ENCODE measurements around the gene MFN2. TPM values are rescaled to one million over a fixed set of nuclear protein-coding genes. Genes with fewer than 3 reads are reported as not detected.

MFN2 gene
- total RNA-seq, 1 donor from 2014 or later: 37.6 TPM

DNA sequence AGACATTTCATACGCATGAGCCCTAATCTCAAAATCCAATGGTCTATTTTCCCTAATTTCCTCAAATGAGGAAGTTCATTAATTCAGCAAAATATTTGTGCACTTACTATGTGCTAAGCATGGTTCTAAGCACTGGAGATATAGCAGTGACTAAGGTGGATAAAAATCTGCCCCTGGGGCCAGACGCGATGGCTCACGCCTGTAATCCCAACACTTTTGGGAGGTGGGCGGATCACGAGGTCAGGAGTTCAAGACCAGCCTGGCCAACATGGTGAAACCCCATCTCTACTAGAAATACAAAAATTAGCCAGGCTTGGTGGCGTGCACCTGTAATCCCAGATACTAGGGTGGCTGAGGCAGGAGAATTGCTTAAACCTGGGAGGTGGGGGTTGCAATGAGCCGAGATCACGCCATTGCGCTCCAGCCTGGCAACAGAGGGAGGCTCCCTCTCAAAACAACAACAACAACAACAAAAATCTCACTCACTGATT is 34.8 kb downstream of the MFN2 start:
- Histone ChIP-seq H3K27ac (ENCODE audit: low read depth, low read length) (peak overlapping the region; percentile 23), H3K9me3 (ENCODE audit: control insufficient read depth in 3 of 3, low read length in 3 of 3) (no peaks in the 10 kb centered on the region), H3K4me1 (ENCODE audit: control insufficient read depth in 3 of 3, insufficient read depth in 3 of 3, low read length in 3 of 3) (peaks cover 20 to 26% (median 22%) of the 10 kb centered on the region in 3 donors), H3K9ac (ENCODE audit: low read depth in 1 of 3, low read length in 3 of 3) (peak overlapping the region in 1 of 3 donors; percentile 35), H3K36me3 (ENCODE audit: control insufficient read depth in 3 of 3, insufficient read depth in 3 of 3, low read length in 3 of 3) (peaks cover 27 to 30% (median 28%) of the 10 kb centered on the region in 3 donors), H3K4me3 (ENCODE audit: low read length in 3 of 3) (no peak overlapping the region), H3K27me3 (ENCODE audit: control insufficient read depth in 3 of 3, insufficient read depth in 3 of 3, low read length in 3 of 3) (no peaks in the 10 kb centered on the region)

DNA sequence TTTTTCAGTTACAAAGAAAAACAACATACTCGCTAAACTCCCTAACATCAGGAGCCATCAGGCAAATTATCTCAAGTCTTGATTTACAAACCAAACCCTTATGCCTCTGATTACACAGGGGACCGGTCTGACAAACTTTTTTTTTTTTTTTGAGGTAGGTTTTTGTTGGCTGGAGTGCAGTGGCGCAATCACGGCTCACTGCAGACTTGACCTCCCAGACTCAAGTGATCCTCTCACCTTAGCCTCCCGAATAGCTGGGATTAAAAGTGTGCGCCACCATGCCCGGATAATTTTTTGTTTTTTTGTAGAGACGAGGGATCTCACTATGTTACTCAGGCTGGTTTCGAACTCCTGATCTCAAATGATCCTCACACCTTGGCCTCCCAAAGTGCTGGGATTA is 35.3 kb downstream of the MFN2 start:
- H3K9ac ChIP-seq (ENCODE audit: low read depth in 1 of 3, low read length in 3 of 3): no peak overlapping the region
- H3K27me3 ChIP-seq (ENCODE audit: control insufficient read depth in 3 of 3, insufficient read depth in 3 of 3, low read length in 3 of 3): no peaks in the 10 kb centered on the region
- H3K4me3 ChIP-seq (ENCODE audit: low read length in 3 of 3): no peak overlapping the region
- no peaks in the 10 kb centered on the region for H3K9me3 ChIP-seq (ENCODE audit: control insufficient read depth in 3 of 3, low read length in 3 of 3)
- peak overlapping the region; percentile 23 for H3K27ac ChIP-seq (ENCODE audit: low read depth, low read length)
- peaks cover 23 to 29% (median 27%) of the 10 kb centered on the region in 3 donors for H3K4me1 ChIP-seq (ENCODE audit: control insufficient read depth in 3 of 3, insufficient read depth in 3 of 3, low read length in 3 of 3)
- peaks cover 22 to 25% (median 23%) of the 10 kb centered on the region in 3 donors for H3K36me3 ChIP-seq (ENCODE audit: control insufficient read depth in 3 of 3, insufficient read depth in 3 of 3, low read length in 3 of 3)

DNA sequence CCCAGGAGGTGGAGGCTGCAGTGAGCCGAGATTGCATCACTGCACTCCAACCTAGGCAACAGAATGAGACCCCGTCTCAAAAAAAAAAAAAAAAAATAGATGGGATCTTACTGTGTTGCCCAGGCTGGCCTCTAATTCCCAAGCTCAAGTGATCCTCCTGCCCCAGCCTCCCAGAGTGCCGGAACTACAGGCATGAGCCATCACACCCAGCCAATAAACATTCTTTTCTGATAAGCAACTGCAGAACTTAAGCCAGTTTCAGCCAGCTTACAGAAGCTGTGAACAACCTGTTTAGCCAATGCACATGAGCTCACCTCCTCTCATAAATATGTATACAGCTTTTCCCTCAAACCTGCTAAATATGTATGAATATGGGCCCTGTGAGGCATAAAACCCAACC is 35.9 kb downstream of the MFN2 start:
- peaks cover 23 to 29% (median 28%) of the 10 kb centered on the region in 3 donors for H3K4me1 ChIP-seq (ENCODE audit: control insufficient read depth in 3 of 3, insufficient read depth in 3 of 3, low read length in 3 of 3)

DNA sequence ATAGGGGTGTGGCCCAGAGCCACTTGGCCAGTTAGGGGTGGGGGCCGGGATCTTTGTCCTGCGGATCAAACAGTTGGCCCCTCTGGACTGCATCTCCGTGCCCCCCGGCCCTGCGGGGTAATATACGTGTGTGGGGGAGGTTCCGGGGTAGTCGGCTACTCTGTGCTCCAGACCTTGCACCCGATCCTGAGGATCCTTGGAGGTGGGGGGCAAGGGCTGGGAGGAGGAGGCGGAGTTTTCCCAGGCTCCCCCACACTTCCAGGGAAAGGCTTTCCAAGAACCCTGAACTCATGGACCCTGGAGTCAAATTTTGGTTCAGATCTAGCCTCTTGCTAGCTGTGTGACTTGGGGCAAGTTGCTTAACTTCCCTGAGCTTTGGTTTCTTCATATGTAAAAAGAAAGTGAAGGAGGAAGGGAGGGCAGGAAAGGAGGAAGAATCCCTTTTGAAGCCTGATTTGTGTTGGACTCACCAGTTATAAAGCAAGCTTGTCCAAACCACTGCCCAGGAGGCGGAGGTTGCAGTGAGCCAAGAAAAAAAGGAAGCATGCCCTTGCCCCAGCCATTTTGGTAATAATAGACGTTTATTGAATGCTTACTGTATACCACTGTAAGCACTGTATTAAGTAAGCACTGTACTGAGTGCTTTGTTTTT is 39.7 kb downstream of the MFN2 start:
- H3K4me3 ChIP-seq (ENCODE audit: low read length in 3 of 3): peak overlapping the region; percentile 79 to 92 (median 90)
- peak overlapping the region; percentile 84 to 95 (median 95) for H3K9ac ChIP-seq (ENCODE audit: low read depth in 1 of 3, low read length in 3 of 3)
- peaks cover 13 to 21% (median 14%) of the 10 kb centered on the region in 3 donors for H3K36me3 ChIP-seq (ENCODE audit: control insufficient read depth in 3 of 3, insufficient read depth in 3 of 3, low read length in 3 of 3)
- peak overlapping the region; percentile 75 for H3K27ac ChIP-seq (ENCODE audit: low read depth, low read length)
- H3K4me1 ChIP-seq (ENCODE audit: control insufficient read depth in 3 of 3, insufficient read depth in 3 of 3, low read length in 3 of 3): peaks cover 6 to 11% (median 8%) of the 10 kb centered on the region in 3 donors
- H3K9me3 ChIP-seq (ENCODE audit: control insufficient read depth in 3 of 3, low read length in 3 of 3): no peaks in the 10 kb centered on the region
- H3K27me3 ChIP-seq (ENCODE audit: control insufficient read depth in 3 of 3, insufficient read depth in 3 of 3, low read length in 3 of 3): no peaks in the 10 kb centered on the region

More for the DNA sequence above, 35.9 kb downstream of the MFN2 start:
- Histone ChIP-seq H3K9me3 (ENCODE audit: control insufficient read depth in 3 of 3, low read length in 3 of 3) (no peaks in the 10 kb centered on the region), H3K4me3 (ENCODE audit: low read length in 3 of 3) (no peak overlapping the region), H3K27me3 (ENCODE audit: control insufficient read depth in 3 of 3, insufficient read depth in 3 of 3, low read length in 3 of 3) (no peaks in the 10 kb centered on the region), H3K9ac (ENCODE audit: low read depth in 1 of 3, low read length in 3 of 3) (no peak overlapping the region), H3K27ac (ENCODE audit: low read depth, low read length) (no peak overlapping the region), H3K36me3 (ENCODE audit: control insufficient read depth in 3 of 3, insufficient read depth in 3 of 3, low read length in 3 of 3) (peaks cover 16 to 18% (median 16%) of the 10 kb centered on the region in 3 donors)

DNA sequence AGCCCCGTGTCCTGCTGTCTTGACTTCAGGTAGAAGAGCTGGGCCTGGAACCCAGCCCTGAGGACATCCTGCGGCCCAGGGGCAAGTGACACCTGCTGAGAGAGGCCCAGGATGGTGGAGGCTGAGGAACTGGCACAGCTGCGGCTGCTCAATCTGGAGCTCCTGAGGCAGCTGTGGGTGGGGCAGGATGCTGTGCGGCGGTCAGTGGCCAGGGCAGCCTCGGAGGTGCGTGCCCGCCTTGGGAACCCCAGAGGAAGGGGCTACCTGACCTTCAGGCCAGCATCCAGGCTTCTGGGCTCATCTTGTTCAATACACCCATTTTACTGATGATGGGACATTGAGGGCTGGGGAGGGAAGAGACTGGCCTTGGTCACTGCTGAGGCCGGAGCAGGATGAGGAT is 41.4 kb downstream of the MFN2 start:
- Histone ChIP-seq H3K36me3 (ENCODE audit: control insufficient read depth in 3 of 3, insufficient read depth in 3 of 3, low read length in 3 of 3) (peaks cover 20 to 34% (median 22%) of the 10 kb centered on the region in 3 donors), H3K9ac (ENCODE audit: low read depth in 1 of 3, low read length in 3 of 3) (no peak overlapping the region), H3K27ac (ENCODE audit: low read depth, low read length) (no peak overlapping the region), H3K9me3 (ENCODE audit: control insufficient read depth in 3 of 3, low read length in 3 of 3) (no peaks in the 10 kb centered on the region), H3K4me3 (ENCODE audit: low read length in 3 of 3) (no peak overlapping the region), H3K27me3 (ENCODE audit: control insufficient read depth in 3 of 3, insufficient read depth in 3 of 3, low read length in 3 of 3) (no peaks in the 10 kb centered on the region), H3K4me1 (ENCODE audit: control insufficient read depth in 3 of 3, insufficient read depth in 3 of 3, low read length in 3 of 3) (peaks cover 6 to 11% (median 8%) of the 10 kb centered on the region in 3 donors)

DNA sequence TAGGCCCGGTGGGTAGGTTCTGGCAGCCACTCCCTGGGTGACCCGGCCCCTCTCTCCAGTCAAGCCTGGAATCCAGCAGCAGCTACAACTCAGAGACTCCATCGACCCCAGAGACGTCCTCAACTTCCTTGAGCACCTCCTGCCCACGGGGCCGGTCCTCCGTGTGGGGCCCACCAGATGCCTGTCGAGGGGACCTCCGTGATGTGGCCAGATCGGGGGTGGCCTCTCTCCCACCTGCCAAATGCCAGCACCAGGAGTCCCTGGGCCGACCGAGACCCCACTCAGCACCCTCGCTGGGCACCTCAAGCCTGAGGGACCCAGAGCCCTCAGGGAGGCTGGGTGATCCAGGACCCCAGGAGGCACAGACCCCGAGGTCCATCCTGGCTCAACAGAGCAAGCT is 41.8 kb downstream of the MFN2 start:
- Histone ChIP-seq H3K27me3 (ENCODE audit: control insufficient read depth in 3 of 3, insufficient read depth in 3 of 3, low read length in 3 of 3) (no peaks in the 10 kb centered on the region), H3K4me1 (ENCODE audit: control insufficient read depth in 3 of 3, insufficient read depth in 3 of 3, low read length in 3 of 3) (peaks cover 6 to 11% (median 8%) of the 10 kb centered on the region in 3 donors), H3K9me3 (ENCODE audit: control insufficient read depth in 3 of 3, low read length in 3 of 3) (no peaks in the 10 kb centered on the region), H3K27ac (ENCODE audit: low read depth, low read length) (no peak overlapping the region), H3K4me3 (ENCODE audit: low read length in 3 of 3) (no peak overlapping the region), H3K36me3 (ENCODE audit: control insufficient read depth in 3 of 3, insufficient read depth in 3 of 3, low read length in 3 of 3) (peaks cover 21 to 36% (median 27%) of the 10 kb centered on the region in 3 donors), H3K9ac (ENCODE audit: low read depth in 1 of 3, low read length in 3 of 3) (no peak overlapping the region)

DNA sequence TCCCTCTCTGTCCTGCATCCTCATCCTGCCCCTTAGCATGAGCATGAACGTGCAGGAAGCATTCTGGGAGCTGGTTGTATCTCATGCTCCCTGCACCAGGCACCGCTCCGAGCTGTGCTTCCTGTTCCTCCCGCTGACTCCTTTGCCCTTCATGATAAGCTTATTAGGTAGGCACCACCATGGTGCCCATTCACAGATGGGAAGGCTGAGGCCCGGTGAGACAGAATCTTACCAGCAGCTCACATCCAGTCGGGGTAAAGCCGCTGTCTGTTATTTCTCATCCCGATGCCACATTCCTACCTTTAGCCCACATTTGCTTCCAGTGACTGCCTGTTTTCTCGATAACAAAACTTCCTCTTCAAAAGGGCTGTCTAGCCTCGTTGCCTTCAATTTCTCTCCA is 46.3 kb downstream of the MFN2 start:
- Histone ChIP-seq H3K9me3 (ENCODE audit: control insufficient read depth in 3 of 3, low read length in 3 of 3) (no peaks in the 10 kb centered on the region), H3K27ac (ENCODE audit: low read depth, low read length) (no peak overlapping the region), H3K4me1 (ENCODE audit: control insufficient read depth in 3 of 3, insufficient read depth in 3 of 3, low read length in 3 of 3) (no peaks in the 10 kb centered on the region), H3K27me3 (ENCODE audit: control insufficient read depth in 3 of 3, insufficient read depth in 3 of 3, low read length in 3 of 3) (no peaks in the 10 kb centered on the region), H3K36me3 (ENCODE audit: control insufficient read depth in 3 of 3, insufficient read depth in 3 of 3, low read length in 3 of 3) (peaks cover 39 to 52% (median 41%) of the 10 kb centered on the region in 3 donors), H3K4me3 (ENCODE audit: low read length in 3 of 3) (no peak overlapping the region), H3K9ac (ENCODE audit: low read depth in 1 of 3, low read length in 3 of 3) (no peak overlapping the region)

DNA sequence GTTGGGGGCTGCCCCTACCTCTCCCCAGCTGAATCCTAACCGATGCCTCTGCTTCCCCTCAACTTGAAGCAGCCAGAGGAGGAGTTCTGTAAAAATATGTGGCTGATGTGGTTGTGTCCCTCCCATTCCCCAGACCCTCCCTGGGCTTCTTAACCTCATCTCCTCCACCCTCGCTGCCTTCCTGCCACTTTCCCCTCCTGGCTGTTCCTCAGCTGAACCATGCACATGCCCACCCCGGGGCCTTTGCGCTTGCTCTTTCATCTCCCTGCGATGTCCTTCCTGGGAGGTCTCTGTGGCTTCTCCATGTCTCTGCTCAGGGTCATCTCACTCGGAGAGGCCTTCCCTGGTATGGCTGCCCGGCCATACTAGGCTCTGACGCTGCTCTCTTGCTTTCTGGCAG is 48.0 kb downstream of the MFN2 start:
- Histone ChIP-seq H3K4me3 (ENCODE audit: low read length in 3 of 3) (no peak overlapping the region), H3K36me3 (ENCODE audit: control insufficient read depth in 3 of 3, insufficient read depth in 3 of 3, low read length in 3 of 3) (peaks cover 33 to 43% (median 34%) of the 10 kb centered on the region in 3 donors)

DNA sequence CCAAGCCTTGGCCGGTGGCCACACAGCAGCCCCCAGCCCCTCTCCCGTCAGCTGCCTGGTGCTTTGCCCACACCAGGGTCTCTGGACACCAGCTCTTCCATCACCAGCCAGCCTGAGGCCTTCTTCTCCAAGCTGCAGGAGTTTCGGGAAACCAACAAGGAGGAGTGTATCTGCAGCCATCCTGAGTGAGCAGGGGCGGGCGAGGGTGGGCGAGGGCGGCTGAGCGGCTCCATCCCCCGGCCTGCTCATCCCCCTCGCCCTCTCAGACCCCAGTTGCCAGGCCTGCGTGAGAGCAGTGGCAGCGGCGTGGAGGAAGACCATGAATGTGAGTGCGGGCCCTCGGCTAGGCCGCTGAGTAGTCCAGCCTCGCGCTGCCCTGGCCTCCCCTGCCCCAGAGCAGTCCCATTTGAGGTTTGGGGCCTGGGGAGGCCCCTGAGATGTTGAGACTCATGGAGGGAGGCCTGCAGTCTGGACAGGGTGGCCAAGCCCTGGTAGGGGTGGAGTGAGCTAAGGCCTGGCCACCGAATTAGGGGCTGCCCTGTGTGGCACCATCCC is 48.8 kb downstream of the MFN2 start:
- Histone ChIP-seq H3K27me3 (ENCODE audit: control insufficient read depth in 3 of 3, insufficient read depth in 3 of 3, low read length in 3 of 3) (no peaks in the 10 kb centered on the region), H3K9me3 (ENCODE audit: control insufficient read depth in 3 of 3, low read length in 3 of 3) (no peaks in the 10 kb centered on the region), H3K36me3 (ENCODE audit: control insufficient read depth in 3 of 3, insufficient read depth in 3 of 3, low read length in 3 of 3) (peaks cover 31 to 40% (median 32%) of the 10 kb centered on the region in 3 donors), H3K4me3 (ENCODE audit: low read length in 3 of 3) (no peak overlapping the region), H3K4me1 (ENCODE audit: control insufficient read depth in 3 of 3, insufficient read depth in 3 of 3, low read length in 3 of 3) (no peaks in the 10 kb centered on the region), H3K27ac (ENCODE audit: low read depth, low read length) (no peak overlapping the region), H3K9ac (ENCODE audit: low read depth in 1 of 3, low read length in 3 of 3) (no peak overlapping the region)

More for the DNA sequence above, 48.0 kb downstream of the MFN2 start:
- Histone ChIP-seq H3K27me3 (ENCODE audit: control insufficient read depth in 3 of 3, insufficient read depth in 3 of 3, low read length in 3 of 3) (no peaks in the 10 kb centered on the region), H3K9me3 (ENCODE audit: control insufficient read depth in 3 of 3, low read length in 3 of 3) (no peaks in the 10 kb centered on the region), H3K27ac (ENCODE audit: low read depth, low read length) (no peak overlapping the region), H3K4me1 (ENCODE audit: control insufficient read depth in 3 of 3, insufficient read depth in 3 of 3, low read length in 3 of 3) (no peaks in the 10 kb centered on the region), H3K9ac (ENCODE audit: low read depth in 1 of 3, low read length in 3 of 3) (no peak overlapping the region)

DNA sequence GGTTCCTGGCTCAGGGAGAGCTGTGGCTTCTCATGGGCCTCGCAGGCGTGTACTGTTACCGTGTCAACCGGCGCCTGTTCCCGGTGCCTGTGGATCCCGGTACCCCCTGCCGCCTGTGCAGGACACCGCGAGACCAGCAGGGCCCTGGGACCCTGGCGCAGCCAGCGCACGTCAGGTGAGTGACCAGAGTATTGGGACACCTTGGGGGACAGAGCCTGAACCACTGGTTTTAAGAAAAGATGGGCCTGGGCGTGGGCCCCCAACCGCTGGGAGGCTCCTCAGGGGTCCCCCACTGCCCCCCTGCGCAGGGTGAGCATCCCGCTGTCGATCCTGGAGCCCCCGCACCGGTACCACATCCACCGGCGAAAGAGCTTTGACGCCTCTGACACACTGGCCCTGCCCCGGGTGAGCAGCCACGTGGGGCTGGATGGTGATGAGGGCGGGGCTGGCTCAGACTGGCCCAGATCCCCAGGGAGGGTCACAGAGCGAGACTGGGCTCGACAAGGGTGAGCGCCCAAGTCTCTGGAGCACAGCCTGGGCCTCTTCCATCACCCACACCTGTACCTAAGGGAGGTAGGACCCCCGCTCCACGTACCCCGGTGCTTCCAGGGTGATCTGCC is 49.6 kb downstream of the MFN2 start:
- Histone ChIP-seq H3K9me3 (ENCODE audit: control insufficient read depth in 3 of 3, low read length in 3 of 3) (no peaks in the 10 kb centered on the region), H3K36me3 (ENCODE audit: control insufficient read depth in 3 of 3, insufficient read depth in 3 of 3, low read length in 3 of 3) (peaks cover 28 to 37% (median 30%) of the 10 kb centered on the region in 3 donors), H3K4me1 (ENCODE audit: control insufficient read depth in 3 of 3, insufficient read depth in 3 of 3, low read length in 3 of 3) (no peaks in the 10 kb centered on the region), H3K4me3 (ENCODE audit: low read length in 3 of 3) (no peak overlapping the region), H3K9ac (ENCODE audit: low read depth in 1 of 3, low read length in 3 of 3) (no peak overlapping the region), H3K27ac (ENCODE audit: low read depth, low read length) (no peak overlapping the region), H3K27me3 (ENCODE audit: control insufficient read depth in 3 of 3, insufficient read depth in 3 of 3, low read length in 3 of 3) (no peaks in the 10 kb centered on the region)

Measured in skeletal muscle tissue (tissue), 4 donors.